GM12874 (cell line): ENCODE measurements around the gene HHAT.

ENCODE experiments used
- TF ChIP-seq, protein P1 (sequence below): IDR thresholded peaks from 2 replicates; pipeline ENCODE4 v1.5.1; 2011; ENCODE audit warnings: low read depth, mild to moderate bottlenecking, control low read depth, low read length, moderate library complexity; ENCODE audit not compliant: insufficient read depth

The HHAT gene

DNA sequence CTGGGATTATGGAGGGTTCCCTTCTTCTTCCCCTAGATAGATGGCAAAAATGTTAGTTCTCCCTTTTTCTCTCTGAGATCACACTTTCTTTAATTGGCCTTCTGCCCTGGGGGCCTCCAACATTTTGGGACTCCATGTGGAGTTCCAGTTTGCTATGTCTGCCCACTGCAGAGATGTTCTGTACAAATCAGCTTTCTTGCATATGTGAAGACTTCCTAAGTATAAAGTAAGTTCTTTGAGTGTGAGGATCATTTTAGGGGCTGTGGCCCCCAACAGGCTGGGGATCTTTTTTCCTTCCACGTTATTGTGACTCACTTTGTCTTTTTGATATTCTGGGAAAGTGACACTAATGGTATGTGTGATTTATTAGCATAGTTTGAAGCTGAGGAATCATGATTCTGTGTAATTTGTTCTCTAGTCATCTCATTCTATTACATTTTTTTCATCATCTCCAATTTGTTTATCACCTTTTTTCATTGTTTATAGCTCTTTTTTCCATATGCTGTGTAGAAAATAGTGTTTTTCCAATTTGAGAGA is 48.2 kb downstream of the HHAT start:
- TF ChIP-seq, protein P1, sequence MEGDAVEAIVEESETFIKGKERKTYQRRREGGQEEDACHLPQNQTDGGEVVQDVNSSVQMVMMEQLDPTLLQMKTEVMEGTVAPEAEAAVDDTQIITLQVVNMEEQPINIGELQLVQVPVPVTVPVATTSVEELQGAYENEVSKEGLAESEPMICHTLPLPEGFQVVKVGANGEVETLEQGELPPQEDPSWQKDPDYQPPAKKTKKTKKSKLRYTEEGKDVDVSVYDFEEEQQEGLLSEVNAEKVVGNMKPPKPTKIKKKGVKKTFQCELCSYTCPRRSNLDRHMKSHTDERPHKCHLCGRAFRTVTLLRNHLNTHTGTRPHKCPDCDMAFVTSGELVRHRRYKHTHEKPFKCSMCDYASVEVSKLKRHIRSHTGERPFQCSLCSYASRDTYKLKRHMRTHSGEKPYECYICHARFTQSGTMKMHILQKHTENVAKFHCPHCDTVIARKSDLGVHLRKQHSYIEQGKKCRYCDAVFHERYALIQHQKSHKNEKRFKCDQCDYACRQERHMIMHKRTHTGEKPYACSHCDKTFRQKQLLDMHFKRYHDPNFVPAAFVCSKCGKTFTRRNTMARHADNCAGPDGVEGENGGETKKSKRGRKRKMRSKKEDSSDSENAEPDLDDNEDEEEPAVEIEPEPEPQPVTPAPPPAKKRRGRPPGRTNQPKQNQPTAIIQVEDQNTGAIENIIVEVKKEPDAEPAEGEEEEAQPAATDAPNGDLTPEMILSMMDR = no peak

DNA sequence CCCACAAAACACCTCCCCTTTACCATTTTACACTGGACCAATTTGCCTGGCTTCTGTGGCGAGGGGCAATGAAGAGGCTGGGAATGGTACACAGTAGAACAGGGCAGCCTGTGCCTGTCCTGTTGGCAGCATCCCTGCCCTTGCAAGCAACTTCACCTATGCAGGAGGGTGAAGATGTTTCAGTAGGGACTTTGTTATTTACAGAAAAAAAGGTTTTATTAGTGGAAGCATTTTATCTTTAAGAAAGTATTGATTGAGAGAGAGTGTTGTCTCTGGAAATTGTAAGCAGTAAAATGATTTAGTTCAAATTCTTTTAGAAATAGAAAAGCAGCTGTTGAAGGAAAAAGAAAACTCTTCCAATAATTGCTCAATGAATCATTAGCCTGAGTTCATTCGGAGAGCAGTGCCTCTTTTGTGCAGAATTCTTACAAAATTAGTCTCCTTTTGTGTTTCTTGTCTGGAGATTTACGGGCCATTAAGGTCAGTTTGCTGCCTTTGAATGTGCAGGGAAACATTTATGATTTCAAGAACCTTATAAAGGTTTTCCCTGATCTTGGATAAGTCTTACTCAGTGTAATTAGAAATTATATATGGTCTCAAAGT is 49.1 kb downstream of the HHAT start:
- TF ChIP-seq, protein P1 = no peak

DNA sequence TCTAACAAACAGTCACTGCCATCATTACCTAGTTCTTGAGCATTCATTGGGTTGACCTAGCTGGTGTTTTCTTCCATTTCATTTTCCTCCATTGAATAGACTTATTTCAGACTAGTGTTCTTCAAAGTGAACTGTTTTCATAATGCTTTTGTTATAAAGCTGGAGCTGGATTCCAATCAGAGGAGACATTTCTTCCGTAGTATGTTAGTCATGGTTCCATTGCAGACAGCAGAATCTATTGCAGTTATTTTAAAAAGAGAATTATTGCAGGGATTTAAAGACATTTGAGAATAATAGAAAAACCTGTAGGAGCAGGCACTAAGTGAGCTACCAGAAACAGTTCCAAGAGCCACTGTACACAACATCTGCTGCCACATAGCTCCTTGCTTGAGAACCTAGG is 50.0 kb downstream of the HHAT start:
- TF ChIP-seq, protein P1 = no peak

DNA sequence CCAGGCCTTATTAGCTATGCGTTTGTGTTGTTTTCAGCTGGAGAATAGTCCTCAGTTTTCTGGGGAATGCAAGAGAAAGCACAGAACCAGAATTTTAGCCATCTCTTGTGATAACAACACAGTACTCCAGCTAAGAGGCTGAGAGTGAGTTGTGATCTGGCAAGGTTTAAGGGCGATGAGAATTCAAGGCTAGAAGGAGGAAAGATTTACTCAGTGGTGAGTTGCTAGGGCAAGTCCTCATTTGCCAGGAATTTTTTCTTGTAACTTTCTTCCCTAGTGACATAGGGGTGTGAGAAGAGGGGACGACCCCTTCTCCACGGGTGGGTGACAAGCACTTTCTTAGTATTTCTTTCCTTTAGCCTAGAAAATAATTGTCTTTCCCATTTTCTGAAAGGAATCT is 53.2 kb downstream of the HHAT start:
- TF ChIP-seq, protein P1 = no peak

DNA sequence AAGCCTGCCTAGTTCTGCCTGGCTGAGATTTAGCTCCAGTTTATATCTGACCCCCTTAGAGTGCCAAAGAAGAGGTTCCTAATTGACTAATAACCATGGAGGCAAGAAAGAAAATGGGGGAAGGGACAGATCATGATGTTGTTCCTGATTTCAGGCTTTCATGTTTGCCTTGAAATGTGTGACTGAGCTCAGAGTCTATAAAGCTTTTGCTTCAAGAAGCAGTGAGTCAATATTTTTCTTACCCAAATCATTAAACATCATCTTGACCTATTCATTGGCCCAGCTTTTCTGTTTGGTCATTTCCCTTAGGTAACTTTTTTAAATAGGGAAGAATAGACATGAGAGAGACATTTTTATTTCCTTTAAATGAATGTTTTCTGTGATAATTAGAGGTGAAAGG is 55.9 kb downstream of the HHAT start:
- TF ChIP-seq, protein P1 = no peak

DNA sequence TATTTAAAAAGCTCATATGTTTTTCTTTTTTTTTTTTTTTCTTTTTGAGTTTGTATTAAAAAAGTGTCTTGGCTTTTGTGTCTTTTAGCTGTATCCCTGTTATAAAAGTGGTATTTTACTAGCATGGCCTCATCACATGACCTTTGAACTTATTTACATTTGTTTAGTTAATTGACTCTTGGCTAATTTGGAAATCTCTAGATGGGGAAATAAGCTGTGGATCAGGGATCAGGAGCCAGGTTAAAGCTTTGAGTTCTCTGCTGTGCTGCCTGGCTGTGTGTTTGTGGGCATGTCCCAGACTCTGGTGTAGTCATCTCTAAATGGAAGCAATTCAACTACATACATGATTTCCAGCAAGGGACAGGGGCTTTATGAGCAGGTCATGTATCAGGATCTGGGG is 56.5 kb downstream of the HHAT start:
- TF ChIP-seq, protein P1 = no peak

DNA sequence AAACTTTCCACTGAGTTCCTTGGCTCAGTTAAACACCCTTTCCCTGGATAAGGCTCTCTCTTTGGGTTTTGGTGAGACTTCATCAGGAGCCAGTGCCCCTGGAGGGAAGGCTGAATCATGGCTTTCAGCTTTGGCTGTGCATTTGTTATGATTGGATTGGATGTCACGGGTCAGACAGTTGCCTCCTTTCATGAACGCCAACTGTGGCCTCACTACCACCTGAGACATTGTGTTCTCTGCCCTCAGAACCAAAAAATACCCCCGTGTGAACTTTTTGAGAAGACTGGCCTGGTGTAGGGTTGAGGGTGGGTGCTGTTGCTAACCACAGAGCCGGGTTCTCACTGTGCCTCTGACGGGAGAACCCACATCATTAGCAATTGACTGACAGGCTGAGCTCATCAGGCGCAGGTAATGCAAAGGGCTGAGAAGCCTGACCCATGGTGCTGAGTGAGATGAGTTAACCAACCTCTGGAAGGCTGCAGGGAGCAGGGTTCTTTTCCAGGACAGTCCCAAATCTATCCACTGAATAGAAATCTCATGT is 65.6 kb downstream of the HHAT start:
- TF ChIP-seq, protein P1 = no peak

DNA sequence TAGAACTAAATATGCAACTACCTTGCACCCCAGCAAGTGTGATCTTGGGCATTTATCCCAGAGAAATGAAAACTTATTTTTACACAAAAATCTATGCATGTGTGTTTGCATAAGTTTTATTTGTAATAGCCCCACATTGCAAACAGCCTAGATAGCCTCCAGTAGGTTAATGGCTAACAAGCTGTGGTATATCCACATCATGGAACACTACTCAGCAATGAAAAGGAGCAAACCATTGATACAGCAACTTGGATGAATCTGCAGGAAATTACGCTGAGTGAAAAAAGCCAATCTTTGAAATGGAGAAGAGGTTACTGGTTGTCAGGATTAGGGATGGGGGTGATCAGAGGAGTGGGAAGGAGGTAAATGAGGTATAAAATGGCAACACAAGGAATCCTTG is 67.8 kb downstream of the HHAT start:
- TF ChIP-seq, protein P1 = no peak
